GM21515 (cell line): ENCODE data around the gene CENPC.
"Not testable (repeated sequence)": the region's sequence is repeated elsewhere in the genome, so short reads cannot be mapped to it uniquely, and the experiment has no call there.

Experiments used
- ATAC-seq: cut with Tn5 transposase; IDR thresholded peaks from one replicate; pipeline ENCODE4 v1.9.1; 2021; ENCODE audit not compliant: unreplicated experiment

CENPC gene

GRCh38 chr4:67545199-67546003, at the start of gene CENPC:
Gene CENPC (minus strand): TSS chr4:67545503. CDS start chr4:67545355, 148 bp downstream.
- ATAC-seq, result peak; percentile 97

GRCh38 chr4:67593741-67594175, 48.5 kb upstream of the CENPC start:
- ATAC-seq, result no peak

DNA sequence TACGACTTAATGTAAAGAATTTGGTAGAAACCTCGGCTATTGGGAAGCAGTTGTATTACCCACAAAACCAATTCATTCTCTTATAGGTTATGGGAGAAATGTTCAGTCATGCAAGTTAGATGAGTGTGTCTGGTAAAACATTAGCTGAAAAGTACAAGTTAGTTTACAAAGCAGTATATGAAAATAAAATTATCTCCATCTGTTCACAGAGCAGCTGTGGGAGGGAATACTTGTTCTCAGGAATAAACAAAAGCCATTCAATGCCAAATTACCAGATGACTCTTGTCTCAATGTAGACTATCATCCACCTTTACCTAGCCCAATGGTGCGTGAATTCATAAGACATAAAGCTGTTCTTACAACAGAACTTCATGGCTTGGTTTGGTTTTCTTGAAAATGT, 41.9 kb upstream of the CENPC start:
- no peak for ATAC-seq

DNA sequence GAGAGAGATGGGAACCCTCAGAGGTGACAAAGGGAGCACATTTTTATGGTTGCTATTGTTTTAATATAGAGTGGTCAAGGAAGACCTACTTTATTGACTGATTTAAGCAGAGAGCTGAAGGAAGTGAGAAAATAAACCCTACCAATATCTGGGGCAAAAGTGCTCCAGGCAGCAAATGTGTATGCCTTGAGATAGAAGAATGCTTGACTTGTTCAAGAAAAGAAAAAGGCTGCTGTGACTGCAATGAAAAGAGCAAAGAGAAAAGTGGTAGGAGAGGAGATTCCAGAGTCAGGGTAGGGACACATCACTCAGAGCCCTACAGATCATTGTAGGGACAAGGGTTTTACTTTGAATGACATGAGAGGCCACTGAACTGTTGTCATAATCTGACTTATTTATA, 39.2 kb upstream of the CENPC start:
- ATAC-seq, result no peak

- no peak for ATAC-seq
Measured at GRCh38 chr4:67581913-67582312, 36.6 kb upstream of the CENPC start.

- peak; percentile 46 for ATAC-seq
Measured at GRCh38 chr4:67581208-67581857, 36.0 kb upstream of the CENPC start.

DNA sequence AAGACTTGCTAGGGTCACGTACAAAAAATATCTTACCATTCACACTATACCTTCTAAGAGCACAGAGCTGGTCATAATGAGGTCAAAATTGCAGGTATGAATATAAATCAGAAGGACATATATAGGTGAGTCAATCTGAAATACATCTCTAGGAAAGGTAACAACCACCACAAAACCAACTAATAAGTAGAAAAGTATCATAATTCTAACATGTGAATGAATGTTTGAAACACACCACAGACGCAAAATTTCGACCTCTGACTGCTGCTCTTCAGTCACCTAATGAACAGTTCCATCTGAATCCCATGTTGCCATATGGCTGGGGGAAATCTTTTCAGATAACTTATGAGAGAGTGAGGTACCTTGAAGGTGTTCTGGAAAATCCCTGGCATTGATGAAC, 35.3 kb upstream of the CENPC start:
- peak; percentile 21 for ATAC-seq

GRCh38 chr4:67576538-67576937, 31.2 kb upstream of the CENPC start:
- peak; percentile 40 for ATAC-seq

- peak; percentile 5 for ATAC-seq
Measured at GRCh38 chr4:67576059-67576466, 30.8 kb upstream of the CENPC start.

DNA sequence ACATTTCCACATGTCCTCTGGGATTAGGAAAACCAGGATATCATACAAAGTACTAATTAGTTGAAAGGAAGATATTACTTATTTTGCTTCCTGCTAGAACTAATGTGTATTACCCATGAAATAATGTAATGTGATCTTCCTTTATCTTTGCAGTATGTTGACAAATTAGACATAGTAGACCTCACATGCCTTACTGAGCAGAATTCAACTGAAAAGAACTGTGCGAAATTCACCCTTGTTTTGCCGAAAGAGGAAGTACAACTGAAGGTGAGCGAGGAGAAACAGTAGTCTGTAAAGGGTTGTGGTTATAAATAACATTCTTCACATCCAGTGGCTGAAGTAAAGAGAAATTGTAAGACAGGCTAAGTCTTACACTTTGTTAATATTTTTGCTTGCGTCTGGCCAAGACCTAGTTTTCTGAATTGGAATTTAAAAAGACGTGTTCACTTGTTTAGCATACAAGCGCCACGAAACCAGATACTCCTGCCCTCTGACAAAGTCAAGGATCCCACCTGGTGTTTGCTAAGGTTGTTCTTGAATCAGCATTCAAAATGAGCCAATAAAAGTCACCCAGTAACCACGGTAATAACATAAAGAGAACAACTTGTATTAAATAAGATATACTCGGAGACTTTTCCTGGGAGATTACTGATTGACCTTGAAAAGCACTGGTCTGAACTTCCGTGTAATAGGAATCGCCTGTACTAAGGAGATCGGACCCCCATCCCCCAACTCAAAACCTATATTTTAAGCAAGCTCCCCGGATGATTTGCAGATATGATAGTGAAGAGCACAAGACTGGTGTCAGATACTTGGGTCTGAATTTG, 30.1 kb upstream of the CENPC start:
- peak; percentile 92 for ATAC-seq

DNA sequence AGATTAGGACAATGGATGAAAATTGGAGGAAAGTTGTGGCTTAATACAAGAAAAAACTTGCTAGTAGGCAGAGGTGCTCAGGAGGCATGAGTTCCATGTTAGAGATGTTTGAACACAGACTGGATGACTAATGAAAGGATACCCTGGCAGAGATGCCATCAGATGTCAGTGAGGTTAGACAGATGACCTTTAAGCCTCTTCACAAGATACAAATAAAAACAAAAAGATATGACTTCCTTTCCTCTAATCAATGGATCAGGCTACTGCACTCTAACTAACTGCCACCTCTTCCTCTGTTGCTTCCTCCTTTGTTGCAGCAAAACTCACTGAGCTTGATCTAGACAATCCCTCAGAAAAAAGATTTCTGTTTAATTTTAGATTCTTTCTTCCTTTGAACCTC, 27.9 kb upstream of the CENPC start:
- ATAC-seq, result no peak

- ATAC-seq, result no peak
Measured at GRCh38 chr4:67571975-67572374, 26.7 kb upstream of the CENPC start.

- no peak for ATAC-seq
Measured at GRCh38 chr4:67570537-67570936, 25.2 kb upstream of the CENPC start.

GRCh38 chr4:67568820-67569219, 23.5 kb upstream of the CENPC start:
- ATAC-seq, result no peak

DNA sequence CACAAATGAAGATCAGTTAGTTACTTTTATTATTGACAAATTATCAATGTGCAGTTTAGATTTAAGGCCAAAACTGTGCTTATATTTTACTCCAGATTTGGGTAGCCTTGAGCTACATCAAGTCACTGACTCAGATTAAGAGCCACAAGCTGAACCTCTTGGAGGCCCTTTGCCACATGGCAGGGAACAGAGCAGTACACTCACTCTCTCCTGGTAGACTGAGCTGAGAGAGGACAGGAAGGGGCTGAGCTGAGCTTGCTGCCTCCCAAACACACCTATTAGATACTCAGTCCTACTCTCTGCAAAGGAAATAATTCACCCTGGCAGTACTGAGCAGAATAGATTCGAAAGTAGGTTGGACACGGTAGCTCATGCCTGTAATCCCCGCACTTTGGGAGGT, 21.0 kb upstream of the CENPC start:
- ATAC-seq, result no peak

DNA sequence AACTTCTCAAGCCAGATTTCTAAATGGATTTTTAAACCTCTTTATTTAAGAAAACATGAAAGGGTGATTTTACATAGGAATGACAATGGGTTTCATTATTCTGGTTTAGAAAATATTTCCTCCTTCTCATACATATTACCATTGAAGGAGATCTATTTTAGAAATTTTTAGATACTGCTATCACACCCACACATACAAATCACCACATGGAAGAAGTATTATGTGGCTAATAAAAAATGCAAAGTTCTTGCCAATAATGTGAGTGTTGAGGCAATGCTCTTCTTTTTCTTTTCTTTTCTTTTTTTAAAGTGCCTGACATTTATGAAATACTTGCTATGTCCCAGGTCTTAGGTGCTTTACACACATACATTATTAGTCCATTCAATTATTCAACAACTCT, 20.0 kb upstream of the CENPC start:
- ATAC-seq, result no peak

DNA sequence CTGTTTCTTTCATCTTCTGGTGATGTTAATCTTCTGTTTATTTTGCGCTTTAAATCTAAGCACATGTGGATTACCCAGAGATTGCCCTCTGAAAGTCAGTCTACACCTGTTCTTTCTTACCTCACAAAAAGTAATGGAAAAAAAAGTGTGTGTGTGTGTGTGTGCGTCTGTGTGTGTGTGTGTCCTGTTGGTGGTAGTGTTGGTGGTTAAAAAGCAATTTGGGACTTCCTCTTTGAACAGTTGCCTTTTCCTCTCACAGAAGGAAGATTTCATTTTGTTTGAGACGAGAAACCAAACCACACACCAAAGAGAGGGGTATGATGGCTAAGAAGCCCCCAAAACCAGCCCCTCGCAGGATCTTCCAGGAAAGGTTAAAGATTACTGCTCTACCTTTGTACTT, 13.2 kb upstream of the CENPC start, which contains the start of gene STAP1:
TSS of gene STAP1 (plus strand) at position 235 of the 400 bp plus-strand sequence. CDS start at position 318, 83 bp downstream.
- ATAC-seq, result peak; percentile 63

- no peak for ATAC-seq
Measured at GRCh38 chr4:67556436-67556835, 11.1 kb upstream of the CENPC start.

GRCh38 chr4:67555447-67555846, 10.1 kb upstream of the CENPC start:
- ATAC-seq, result no peak

- no peak for ATAC-seq
Measured at GRCh38 chr4:67554096-67554495, 8.8 kb upstream of the CENPC start.

DNA sequence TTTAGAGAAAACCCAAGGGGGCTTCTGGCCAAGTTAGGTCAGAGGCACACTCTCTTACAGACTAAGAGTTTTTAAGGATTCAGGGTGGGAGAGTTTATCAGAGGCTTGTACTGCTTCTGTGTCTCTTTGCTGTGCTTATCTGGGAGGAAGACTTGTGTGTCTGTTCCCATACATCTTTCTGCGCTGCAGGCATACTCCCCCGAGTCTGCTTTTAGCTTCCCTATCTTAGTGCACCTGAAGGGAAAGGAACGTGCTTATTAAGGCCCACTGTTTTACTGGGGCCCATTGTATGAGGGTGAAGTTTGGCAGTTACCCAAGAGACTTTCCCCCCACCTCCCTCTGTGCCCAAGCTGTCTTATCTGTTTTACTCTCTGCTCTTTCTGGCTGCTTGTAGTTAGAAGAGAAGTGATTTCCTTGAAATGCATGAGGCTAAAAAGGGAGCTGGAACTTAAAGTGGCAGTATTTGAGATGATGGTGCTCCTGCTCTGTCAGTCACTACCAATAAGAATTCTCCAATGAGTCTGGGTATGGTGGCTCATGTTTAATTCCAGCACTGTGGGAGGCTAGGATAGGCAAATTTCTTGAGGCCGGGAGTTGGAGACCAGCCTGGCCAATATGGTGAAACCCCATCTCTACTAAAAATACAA, 7.0 kb upstream of the CENPC start:
- ATAC-seq, result not testable (repeated sequence)
